Esophagus (tissue), 2 donors: Measurements from ENCODE around the gene RGL3. TPM values are rescaled to one million over a fixed set of nuclear protein-coding genes. Genes with fewer than 3 reads are reported as not detected.

Experiments
- H3K27ac ChIP-seq, 2 donors: one replicate each; pipeline ENCODE4 v1.5.1; 2013; ENCODE audit warnings: low read depth in 2 of 2, mild to moderate bottlenecking in 2 of 2, inconsistent platforms in 1 of 2, low read length in 1 of 2, moderate library complexity in 1 of 2
- H3K27me3 ChIP-seq, 2 donors: one replicate each; pipeline ENCODE4 v1.6.1; 2013; ENCODE audit warnings: low read length in 2 of 2, control low read depth in 1 of 2, mild to moderate bottlenecking in 1 of 2; ENCODE audit not compliant: insufficient read depth in 2 of 2, control insufficient read depth in 1 of 2
- H3K36me3 ChIP-seq, 2 donors: one replicate each; pipeline ENCODE4 v1.6.1; 2013; ENCODE audit warnings: low read length in 1 of 2; ENCODE audit not compliant: control insufficient read depth in 2 of 2, insufficient read depth in 2 of 2
- H3K4me1 ChIP-seq, 2 donors: one replicate each; pipeline ENCODE4 v1.6.1; 2013; ENCODE audit warnings: low read length in 1 of 2; ENCODE audit not compliant: control insufficient read depth in 2 of 2, insufficient read depth in 2 of 2
- H3K4me3 ChIP-seq, 2 donors: one replicate each; pipeline ENCODE4 v1.5.1; 2013; ENCODE audit warnings: low read length in 2 of 2, mild to moderate bottlenecking in 2 of 2, low read depth in 1 of 2, moderate library complexity in 1 of 2
- H3K9me3 ChIP-seq, 2 donors: one replicate each; pipeline ENCODE4 v1.6.1; 2013; ENCODE audit warnings: mild to moderate bottlenecking in 2 of 2, low read depth in 1 of 2, low read length in 1 of 2, moderate library complexity in 1 of 2; ENCODE audit not compliant: control insufficient read depth in 2 of 2, insufficient read depth in 1 of 2
- WGBS, 2 donors: extraction: QIAGEN DNeasy Blood & Tissue Kit; methylation state at CpG; one replicate each; pipeline ENCODE4 v1.1.7; 2013; 5-methylcytosine and 5-hydroxymethylcytosine counted together
- polyA plus RNA-seq, 2 donors: library from polyadenylated mRNA; stranded (reverse); fragments of 200-250 nt; gene quantifications; one replicate each; pipeline ENCODE4 v1.2.3, GENCODE V29; 2013
- donor health status: healthy with polysubstance abuse.
- donor health status: Bipolar disorder and iron deficiency.

RGL3 gene
- polyA plus RNA-seq, 2 donors, result 0.87 to 3.6 TPM

DNA sequence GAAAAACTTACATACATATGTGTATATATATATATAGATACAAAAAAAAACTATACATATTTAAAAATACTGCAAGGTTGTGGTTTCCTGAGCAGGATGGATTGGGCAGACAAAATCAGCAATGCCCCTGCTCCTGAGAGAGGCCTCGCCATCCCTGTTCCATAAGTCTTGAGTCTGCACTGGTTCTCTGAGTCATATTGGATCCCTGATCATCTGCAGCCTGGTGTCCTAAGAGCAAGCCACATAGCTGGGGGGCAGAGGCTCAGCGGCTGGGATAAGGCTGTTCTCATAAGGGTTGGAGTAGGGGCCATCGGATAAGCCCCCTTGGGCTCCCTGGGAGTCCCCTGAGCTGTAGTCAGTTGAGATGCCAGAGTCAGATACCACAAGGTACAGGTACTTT lies 41.4 kb downstream of the RGL3 start:
- Histone ChIP-seq H3K4me3 (no peak overlapping the region), H3K9me3 (no peaks in the 10 kb centered on the region), H3K27me3 (no peaks in the 10 kb centered on the region), H3K36me3 (peaks cover 0 to 4% of the 10 kb centered on the region in 2 donors), H3K4me1 (peaks cover 11 to 28% of the 10 kb centered on the region in 2 donors), H3K27ac (peak overlapping the region; percentile 20 to 66)
- 80 to 90% methylated on average over 3 of the region's 3 CpGs for WGBS, 2 donors

- Histone ChIP-seq H3K27ac (peak overlapping the region; percentile 17 to 66), H3K27me3 (no peaks in the 10 kb centered on the region), H3K4me1 (peaks cover 11 to 26% of the 10 kb centered on the region in 2 donors), H3K4me3 (no peak overlapping the region), H3K36me3 (peaks cover 0 to 4% of the 10 kb centered on the region in 2 donors), H3K9me3 (no peaks in the 10 kb centered on the region)
Measured at GRCh38 chr19:11377237-11377636, 41.9 kb downstream of the RGL3 start.

DNA sequence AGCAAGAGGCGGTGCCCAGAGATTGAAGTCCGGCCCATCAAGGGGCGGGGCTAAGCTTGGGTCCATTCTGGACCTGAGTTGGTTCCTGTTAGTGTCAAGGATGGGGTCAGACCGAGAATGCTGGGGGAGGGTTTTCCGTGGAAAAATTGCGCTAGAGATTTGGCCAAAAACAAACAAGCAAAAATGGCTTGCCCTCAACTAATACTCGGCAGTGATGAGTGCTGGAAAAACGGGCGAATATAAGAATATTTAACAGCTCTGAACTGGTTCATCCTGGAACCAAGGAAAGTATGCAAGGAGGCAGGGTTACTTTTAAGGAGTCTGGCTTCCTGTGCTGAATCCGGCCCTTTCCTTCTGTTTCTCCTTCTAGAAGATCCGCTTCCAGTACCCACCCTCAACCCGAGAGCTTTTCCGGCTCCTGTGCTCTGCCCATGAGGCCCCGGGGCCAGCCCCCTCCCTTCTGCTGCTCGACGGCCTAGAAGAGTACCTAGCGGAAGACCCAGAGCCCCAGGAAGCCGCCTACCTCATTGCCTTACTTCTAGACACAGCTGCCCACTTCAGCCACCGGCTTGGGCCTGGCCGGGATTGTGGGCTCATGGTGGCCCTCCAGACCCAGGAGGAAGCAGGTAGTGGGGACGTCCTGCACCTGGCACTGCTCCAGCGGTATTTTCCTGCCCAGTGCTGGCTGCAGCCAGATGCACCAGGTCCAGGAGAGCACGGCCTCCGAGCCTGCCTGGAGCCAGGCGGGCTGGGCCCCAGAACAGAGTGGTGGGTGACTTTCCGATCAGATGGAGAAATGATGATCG lies 43.8 kb downstream of the RGL3 start:
- 9 to 10% methylated on average over 27 of the region's 27 CpGs for WGBS, 2 donors

DNA sequence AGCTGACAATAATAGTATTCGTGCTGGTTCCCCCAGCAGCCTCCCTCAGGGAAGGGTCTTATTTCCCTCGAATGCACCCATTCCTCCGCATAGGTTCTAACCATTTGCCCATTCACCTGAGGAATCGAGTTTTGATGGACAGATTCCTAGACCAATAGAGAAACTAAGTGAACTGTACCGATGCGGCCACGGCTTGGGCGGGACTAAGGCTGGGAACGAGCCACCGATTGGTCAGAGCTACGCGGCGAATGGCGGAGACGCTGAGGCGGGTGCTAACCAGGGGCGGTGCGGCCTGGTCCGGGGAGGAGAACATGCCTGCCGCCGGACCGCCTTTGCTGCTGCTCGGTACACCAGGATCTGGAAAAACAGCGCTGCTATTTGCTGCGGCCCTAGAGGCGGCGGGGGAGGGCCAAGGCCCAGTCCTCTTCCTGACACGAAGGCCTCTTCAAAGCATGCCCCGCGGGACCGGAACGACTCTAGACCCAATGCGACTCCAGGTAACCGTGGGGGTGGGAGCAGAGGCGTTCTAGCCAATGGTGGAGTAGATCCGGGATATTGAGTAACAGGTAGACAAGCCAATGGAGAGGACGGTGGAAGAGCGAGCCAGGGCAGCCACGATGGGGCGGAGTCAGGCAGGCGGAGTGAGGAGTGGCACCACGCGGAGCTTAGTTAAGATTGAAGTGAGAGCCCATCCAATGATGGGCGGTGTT lies 44.5 kb downstream of the RGL3 start, which contains the start of gene SWSAP1:
SWSAP1 (plus strand) TSS at position 234 of the 710 bp plus-strand sequence; CDS start at position 249, 15 bp downstream.
- peak within 1 kb of the TSS; percentile 72 to 77 for H3K4me3 ChIP-seq

More for the DNA sequence above, 43.8 kb downstream of the RGL3 start:
- no peaks in the 10 kb centered on the region for H3K27me3 ChIP-seq
- H3K4me3 ChIP-seq, result peak overlapping the region; percentile 38 to 48
- H3K36me3 ChIP-seq, result peaks cover 0 to 4% of the 10 kb centered on the region in 2 donors
- peaks cover 9 to 19% of the 10 kb centered on the region in 2 donors for H3K4me1 ChIP-seq
- no peaks in the 10 kb centered on the region for H3K9me3 ChIP-seq
- peak overlapping the region; percentile 88 to 100 for H3K27ac ChIP-seq

GRCh38 chr19:11373885-11374432 lies 45.2 kb downstream of the RGL3 start:
- H3K27ac ChIP-seq, result peak overlapping the region; percentile 98 to 100
- H3K4me3 ChIP-seq, result peak overlapping the region; percentile 72 to 77
- H3K4me1 ChIP-seq, result peaks cover 9 to 19% of the 10 kb centered on the region in 2 donors
- no peaks in the 10 kb centered on the region for H3K27me3 ChIP-seq
- peaks cover 0 to 4% of the 10 kb centered on the region in 2 donors for H3K36me3 ChIP-seq
- no peaks in the 10 kb centered on the region for H3K9me3 ChIP-seq
- 35 to 48% methylated on average over 11 of the region's 11 CpGs for WGBS, 2 donors

More for the DNA sequence above, 44.5 kb downstream of the RGL3 start, which contains the start of gene SWSAP1:
- 0 to 1% methylated on average over 44 of the region's 44 CpGs for WGBS, 2 donors
- H3K27ac ChIP-seq, result peak within 1 kb of the TSS; percentile 98 to 100
- peaks cover 9 to 19% of the 10 kb centered on the region in 2 donors for H3K4me1 ChIP-seq
- no peaks in the 10 kb centered on the region for H3K27me3 ChIP-seq
- H3K36me3 ChIP-seq, result peaks cover 0 to 4% of the 10 kb centered on the region in 2 donors
- H3K9me3 ChIP-seq, result no peaks in the 10 kb centered on the region

- Histone ChIP-seq H3K4me1 (peaks cover 6 to 16% of the 10 kb centered on the region in 2 donors), H3K36me3 (peaks cover 0 to 3% of the 10 kb centered on the region in 2 donors), H3K9me3 (no peaks in the 10 kb centered on the region), H3K27ac (no peak overlapping the region), H3K27me3 (no peaks in the 10 kb centered on the region), H3K4me3 (no peak overlapping the region)
- 52 to 59% methylated on average over 10 of the region's 10 CpGs for WGBS, 2 donors
Measured at GRCh38 chr19:11373166-11373884, 45.8 kb downstream of the RGL3 start.

- WGBS, 2 donors, result 85 to 92% methylated on average over 2 of the region's 2 CpGs
- no peaks in the 10 kb centered on the region for H3K27me3 ChIP-seq
- no peaks in the 10 kb centered on the region for H3K36me3 ChIP-seq
- H3K27ac ChIP-seq, result no peak overlapping the region
- no peak overlapping the region for H3K4me3 ChIP-seq
- peaks cover under 1 to 6% of the 10 kb centered on the region in 2 donors for H3K4me1 ChIP-seq
- no peaks in the 10 kb centered on the region for H3K9me3 ChIP-seq
Measured at GRCh38 chr19:11370744-11371143, 48.4 kb downstream of the RGL3 start.

DNA sequence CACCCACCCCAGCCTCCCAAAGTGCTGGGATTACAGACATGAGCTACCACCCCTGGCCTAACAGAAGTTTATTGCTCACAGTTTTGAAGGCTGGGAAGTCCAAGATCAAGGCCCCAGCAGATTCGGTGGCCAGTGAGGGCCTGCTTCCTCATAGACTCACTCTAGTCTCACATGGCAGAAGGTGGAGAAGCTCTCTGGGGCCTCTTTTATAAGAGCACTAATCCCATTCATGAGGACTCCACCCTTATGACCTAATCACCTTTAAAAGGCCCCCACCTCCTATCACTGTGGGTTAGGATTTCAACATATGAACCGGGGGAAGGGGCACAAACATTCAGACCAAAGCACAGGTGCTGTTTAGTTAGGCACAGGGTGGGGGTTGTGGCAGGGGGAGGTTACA lies 51.6 kb downstream of the RGL3 start:
- Histone ChIP-seq H3K36me3 (peaks cover under 1 to 11% of the 10 kb centered on the region in 2 donors), H3K27ac (no peak overlapping the region), H3K4me1 (no peaks in the 10 kb centered on the region), H3K27me3 (no peaks in the 10 kb centered on the region), H3K4me3 (no peak overlapping the region), H3K9me3 (no peaks in the 10 kb centered on the region)
- WGBS, 2 donors, result 75 to 79% methylated on average over 2 of the region's 2 CpGs

DNA sequence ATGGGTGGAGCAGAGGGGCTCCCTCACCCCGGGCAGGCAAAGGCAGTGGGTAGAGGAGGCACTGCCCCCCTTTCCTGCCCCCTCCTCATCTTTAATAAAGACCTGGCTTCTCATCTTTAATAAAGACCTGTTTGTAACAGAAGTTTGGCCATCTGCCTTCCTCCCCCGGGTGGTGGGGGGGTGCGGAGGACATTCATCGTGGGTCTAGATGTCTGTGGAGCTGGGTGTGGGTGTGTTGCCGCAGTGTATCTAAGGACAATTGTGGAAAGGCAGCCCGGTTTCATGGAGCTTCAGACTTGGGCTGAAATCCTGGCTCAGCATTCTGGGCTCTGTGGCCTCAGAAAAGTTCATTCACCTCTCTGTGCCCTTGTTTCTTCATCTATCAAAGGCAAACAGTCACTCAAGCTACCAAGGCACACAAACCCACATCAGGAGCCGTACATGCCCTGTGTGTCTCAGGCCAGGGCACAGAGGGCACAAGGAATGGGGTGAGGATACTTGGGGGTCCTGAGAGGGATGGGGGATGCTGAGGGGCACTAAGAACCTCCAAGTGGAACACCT lies 53.5 kb downstream of the RGL3 start:
- no peak overlapping the region for H3K27ac ChIP-seq
- H3K27me3 ChIP-seq, result no peaks in the 10 kb centered on the region
- H3K4me1 ChIP-seq, result peaks cover 0 to 8% of the 10 kb centered on the region in 2 donors
- H3K36me3 ChIP-seq, result peaks cover 3 to 11% of the 10 kb centered on the region in 2 donors
- no peaks in the 10 kb centered on the region for H3K9me3 ChIP-seq
- WGBS, 2 donors, result 78 to 80% methylated on average over 7 of the region's 7 CpGs
- no peak overlapping the region for H3K4me3 ChIP-seq
